HepG2 (cell line): ENCODE results near the gene GPR137. TPM values are rescaled to one million over a fixed set of nuclear protein-coding genes. Genes with fewer than 3 reads are reported as not detected.

Source experiments
- ATAC-seq: fragments of 200-7000 bp; cut with Tn5 transposase; 3 replicates; pipeline ENCODE4 v1.9.1; 2020; ENCODE audit warnings: mild to moderate bottlenecking, moderate library complexity
- BruUV-seq: library from RNA; stranded (reverse); fragments of 400-500 nt; replicated peaks from 2 replicates; lab custom pipeline; 2021; lab: Mats Ljungman, UMichigan
- CTCF ChIA-PET: fragments of 300-600 bp; formaldehyde crosslinking; extraction: SDS; loops from one replicate; lab custom pipeline; 2021; ENCODE audit warnings: low total read pairs, inconsistent platforms, low intra/inter-chr PET ratio; lab: Yijun Ruan, JAX
- POLR2A ChIA-PET: fragments of 350-600 bp; sonication (Branson Sonifier 250); formaldehyde crosslinking; loops from one replicate; lab custom pipeline; 2020; ENCODE audit warnings: antibody characterized with exemption, inconsistent platforms; lab: Yijun Ruan, JAX
- DNase-seq: peaks from one replicate; pipeline ENCODE4 v3.0.0-alpha.2; 2015; ENCODE audit warnings: low spot score
- FAIRE-seq: peaks from 3 replicates; lab custom pipeline; 2011; peaks lifted over from hg19 to GRCh38; lab: Jason Lieb, UNC
- H2AFZ ChIP-seq: one replicate; pipeline ENCODE4 v1.6.1; 2011; ENCODE audit warnings: low read length, inconsistent platforms
- H3K27ac ChIP-seq: fragments of 300-600 bp; 3 replicates; pipeline ENCODE4 v1.8.0; 2011; ENCODE audit warnings: mixed run types, mild to moderate bottlenecking, mixed read lengths, low read length, inconsistent platforms; ENCODE audit not compliant: insufficient read depth; ENCODE audit errors: extremely low read length
- H3K27me3 ChIP-seq, 2 experiments: fragments of 200-600 bp in 1 of 2; 2 replicates in 1 of 2; 3 replicates in 1 of 2; pipeline versions ENCODE4 v1.6.0 to v1.8.0; 2011; ENCODE audit warnings: low read length in 2 of 2, mild to moderate bottlenecking in 2 of 2, moderate library complexity in 2 of 2, inconsistent platforms in 1 of 2; ENCODE audit not compliant: insufficient read depth in 2 of 2, control insufficient read depth in 1 of 2
- H3K36me3 ChIP-seq, 2 experiments: fragments of 200-600 bp in 1 of 2; replicated peaks in 1 of 2; 2 replicates in 1 of 2; 3 replicates in 1 of 2; pipeline versions ENCODE4 v1.5.1 to v1.8.0; 2011; ENCODE audit warnings: low read length in 2 of 2, inconsistent platforms in 1 of 2; ENCODE audit not compliant: insufficient read depth in 2 of 2, control insufficient read depth in 1 of 2
- H3K4me1 ChIP-seq: 2 replicates; pipeline ENCODE4 v1.5.1; 2012; ENCODE audit warnings: low read length, inconsistent platforms; ENCODE audit not compliant: insufficient read depth
- H3K4me2 ChIP-seq: 2 replicates; pipeline ENCODE4 v1.6.0; 2011; ENCODE audit warnings: low read depth, low read length, inconsistent platforms
- H3K4me3 ChIP-seq, 3 experiments: fragments of 200-600 bp in 1 of 3; sonication (generic), shearing (Covaris generic) in 1 of 3; replicated peaks in 1 of 3; 2 replicates each; pipeline ENCODE4 v1.5.1; 2011 to 2016; ENCODE audit warnings: low read length in 3 of 3, inconsistent platforms in 2 of 3, low read depth in 2 of 3, mild to moderate bottlenecking in 2 of 3, control low read depth in 1 of 3, mixed read lengths in 1 of 3; ENCODE audit not compliant: insufficient read depth in 1 of 3
- H3K79me2 ChIP-seq: one replicate; pipeline ENCODE4 v1.6.1; 2011; ENCODE audit warnings: low read length, inconsistent platforms; ENCODE audit not compliant: insufficient read depth
- H3K9ac ChIP-seq: 2 replicates; pipeline ENCODE4 v1.6.0; 2011; ENCODE audit warnings: mild to moderate bottlenecking, low read depth, low read length, inconsistent platforms; ENCODE audit not compliant: insufficient read depth
- H3K9me3 ChIP-seq: 2 replicates; pipeline ENCODE4 v1.5.1; 2012; ENCODE audit warnings: mild to moderate bottlenecking, low read length
- H4K20me1 ChIP-seq: 2 replicates; pipeline ENCODE4 v1.6.0; 2011; ENCODE audit warnings: inconsistent platforms, mild to moderate bottlenecking, low read length, moderate library complexity; ENCODE audit not compliant: insufficient read depth
- ARHGAP35 ChIP-seq: sonication (generic); formaldehyde crosslinking; IDR thresholded peaks from 2 replicates; pipeline ENCODE4 v1.9.0; 2022; ENCODE audit warnings: mild to moderate bottlenecking, inconsistent platforms, moderate library complexity, missing genetic modification reagents, borderline replicate concordance
- BHLHE40 ChIP-seq: IDR thresholded peaks from 2 replicates; pipeline ENCODE4 v1.6.1; 2011; ENCODE audit warnings: low read length, improper control_type of control experiment
- CHD4 ChIP-seq: fragments of 200-600 bp; sonication (generic); IDR thresholded peaks from 2 replicates; pipeline ENCODE4 v1.7.0; 2017; ENCODE audit warnings: mild to moderate bottlenecking, low read length, borderline replicate concordance
- ETV6 ChIP-seq: sonication (generic); formaldehyde crosslinking; conservative IDR thresholded peaks from 2 replicates; pipeline ENCODE4 v1.4.0; 2020; ENCODE audit warnings: missing genetic modification reagents
- HIC2 ChIP-seq: sonication (generic); formaldehyde crosslinking; IDR thresholded peaks from 2 replicates; pipeline ENCODE4 v1.9.0; 2022; ENCODE audit warnings: low read depth, missing genetic modification reagents
- IKZF5 ChIP-seq: IDR thresholded peaks from 2 replicates; pipeline ENCODE4 v1.6.1; 2018; ENCODE audit warnings: missing genetic modification reagents, mild to moderate bottlenecking, missing compliant biosample characterization
- KDM3A ChIP-seq: IDR thresholded peaks from 2 replicates; pipeline ENCODE4 v1.6.1; 2018; ENCODE audit warnings: low read depth, missing compliant biosample characterization
- KDM5A ChIP-seq: fragments of 200-600 bp; sonication (generic); IDR thresholded peaks from 2 replicates; pipeline ENCODE4 v1.7.0; 2018; ENCODE audit warnings: antibody characterized with exemption, mild to moderate bottlenecking, low read length, borderline replicate concordance
- MAFG ChIP-seq: sonication (generic); formaldehyde crosslinking; IDR thresholded peaks from 2 replicates; pipeline ENCODE4 v1.5.1; 2020; ENCODE audit warnings: mild to moderate bottlenecking, missing genetic modification reagents
- MATR3 ChIP-seq: sonication (generic); formaldehyde crosslinking; IDR thresholded peaks from 2 replicates; pipeline ENCODE4 v1.4.0; 2020; ENCODE audit warnings: missing genetic modification reagents
- MBNL3 ChIP-seq: fragments of 250-450 bp; sonication (Bioruptor Pico); conservative IDR thresholded peaks from 2 replicates; pipeline ENCODE4 v1.8.0; 2022; ENCODE audit warnings: mild to moderate bottlenecking, inconsistent platforms
- PAX8 ChIP-seq: sonication (generic); formaldehyde crosslinking; IDR thresholded peaks from 2 replicates; pipeline ENCODE4 v1.8.0; 2022; ENCODE audit warnings: mild to moderate bottlenecking, missing genetic modification reagents, borderline replicate concordance
- SCMH1 ChIP-seq: sonication (generic); formaldehyde crosslinking; IDR thresholded peaks from 2 replicates; pipeline ENCODE4 v1.9.0; 2021; ENCODE audit warnings: missing genetic modification reagents, mild to moderate bottlenecking, borderline replicate concordance
- ZGPAT ChIP-seq: IDR thresholded peaks from 2 replicates; pipeline ENCODE4 v1.6.1; 2016; ENCODE audit warnings: mild to moderate bottlenecking
- ZNF232 ChIP-seq: sonication (generic); formaldehyde crosslinking; IDR thresholded peaks from 2 replicates; pipeline ENCODE4 v1.4.0; 2020; ENCODE audit warnings: missing genetic modification reagents, borderline replicate concordance
- ZNF335 ChIP-seq: sonication (generic); formaldehyde crosslinking; IDR thresholded peaks from 2 replicates; pipeline ENCODE4 v1.4.0; 2020; ENCODE audit warnings: missing genetic modification reagents
- ZNF432 ChIP-seq: sonication (generic); formaldehyde crosslinking; IDR thresholded peaks from 2 replicates; pipeline ENCODE4 v1.5.0; 2020; ENCODE audit warnings: missing genetic modification reagents, mild to moderate bottlenecking, borderline replicate concordance
- ZNF558 ChIP-seq: sonication (generic); formaldehyde crosslinking; IDR thresholded peaks from 2 replicates; pipeline ENCODE4 v1.9.0; 2022; ENCODE audit warnings: mild to moderate bottlenecking, missing genetic modification reagents, borderline replicate concordance
- ZNF570 ChIP-seq: sonication (generic); formaldehyde crosslinking; IDR thresholded peaks from 2 replicates; pipeline ENCODE4 v1.4.0; 2020; ENCODE audit warnings: mild to moderate bottlenecking, missing genetic modification reagents, borderline replicate concordance
- WGBS: methylation state at CpG from one replicate; pipeline ENCODE4 v1.1.6; 2017; ENCODE audit warnings: low lambda C conversion rate; 5-methylcytosine and 5-hydroxymethylcytosine counted together
- in situ Hi-C: cut with HindIII; loops from 2 replicates; pipeline ENCODE4 v1.10.0; 2017; ENCODE audit warnings: low pct_unique_long_range_greater_than_20kb; ENCODE audit not compliant: extremely low pct_ligation_motif_present
- intact Hi-C: fragments of 100-400 bp; cut with micrococcal nuclease; formaldehyde crosslinking; loops from one replicate; pipeline ENCODE4 v1.10.0; 2022; ENCODE audit not compliant: unreplicated experiment
- polyA plus RNA-seq, 8 experiments: library from polyadenylated mRNA; depleted of rRNA in 3 of 8; stranded (reverse) in 7 of 8; unstranded in 1 of 8; fragments of >200 nt; fragmentation: Illumina TruSeq in 4 of 8; extraction: Trizol in 4 of 8; gene quantifications; 2 replicates each; pipeline versions ENCODE4 v1.2.1 to v1.2.3, GENCODE V29; 2011 to 2016; ENCODE audit warnings: low read depth in 4 of 8, missing spikeins in 1 of 8, mixed read lengths in 1 of 8; ENCODE audit not compliant: insufficient read depth in 1 of 8
- total RNA-seq, 5 experiments: library from RNA; depleted of rRNA; stranded (reverse); fragments of >200 nt; fragmentation: Illumina TruSeq; extraction: Trizol; gene quantifications; 2 replicates each; pipeline ENCODE4 v1.2.3, GENCODE V29; 2016; ENCODE audit warnings: low read depth in 1 of 5

GPR137 gene
- total and polyA plus RNA-seq, 2 of the 13 experiments (the other 11 are each of a cell fraction or from before 2014, with no cell fraction given) = 8.5 to 13.2 TPM

- TF ChIP-seq MBNL3 = no peak
- TF ChIP-seq ZNF570 (CRISPR knock-in tag) = no peak
- no peak for TF ChIP-seq MATR3
- no peak for TF ChIP-seq HIC2
These were observed 25.4 kb upstream of the GPR137 start (continued) for GRCh38 chr11:64260147-64260708.

GRCh38 chr11:64261556-64262080 is 24.0 kb upstream of the GPR137 start:
- H3K79me2 ChIP-seq = no peaks in the 10 kb centered on the region
- H3K9ac ChIP-seq = no peak overlapping the region
- H3K27ac ChIP-seq = no peak overlapping the region
- 96% methylated on average over 11 of the region's 18 CpGs for WGBS
- BruUV-seq = no TSS peak
- H2AFZ ChIP-seq = no peak overlapping the region
- FAIRE-seq (no peak), ATAC-seq (no peak), DNase-seq (no peak)
- in situ Hi-C loops = no loop called here
- no peak overlapping the region for H3K4me2 ChIP-seq
- H3K27me3 ChIP-seq = no peaks in the 10 kb centered on the region
- no peak overlapping the region for H3K4me3 ChIP-seq
- H4K20me1 ChIP-seq = no peaks in the 10 kb centered on the region
- H3K9me3 ChIP-seq = no peaks in the 10 kb centered on the region
- CTCF ChIA-PET = no interaction called here
- no peak for TF ChIP-seq BHLHE40
- TF ChIP-seq IKZF5 (CRISPR knock-in tag) = no peak
- TF ChIP-seq ETV6 (CRISPR knock-in tag) = no peak
- TF ChIP-seq ZNF335 (CRISPR knock-in tag) = no peak
- no peak for TF ChIP-seq KDM5A
- TF ChIP-seq CHD4 = no peak
- no peak for TF ChIP-seq ARHGAP35 (CRISPR knock-in tag)
- TF ChIP-seq ZNF558 (CRISPR knock-in tag) = no peak
- no peak for TF ChIP-seq PAX8 (CRISPR knock-in tag)
- no peak for TF ChIP-seq MAFG (CRISPR knock-in tag)
- TF ChIP-seq SCMH1 (CRISPR knock-in tag) = no peak
- TF ChIP-seq ZGPAT (CRISPR knock-in tag) = no peak
- TF ChIP-seq ZNF432 (CRISPR knock-in tag) = no peak
- no peak for TF ChIP-seq ZNF232
- TF ChIP-seq KDM3A (CRISPR knock-in tag) = no peak
- TF ChIP-seq, all 625 proteins: peak for 0
- POLR2A ChIA-PET = interaction anchor here (0.7 kb wide), 1 partner anchor 9 kb away, joined by 3 read pairs; no protein-coding TSS in a partner anchor
- Histone ChIP-seq H3K4me1 (no peaks in the 10 kb centered on the region), H3K36me3 (peaks cover 10 to 36% of the 10 kb centered on the region in 2 experiments; a peak in 4 of 5 replicates)
- intact Hi-C loops = no loop called here
